ENCODE results near the gene C16orf90. TPM values are rescaled to one million over a fixed set of nuclear protein-coding genes. Genes with fewer than 3 reads are reported as not detected.

Gene C16orf90
- total RNA-seq, 2 experiments from 2014 or later = not detected

- TF ChIP-seq CTCF (conservative IDR thresholded peaks at IDR 0.05; ENCODE audit: low read length) (peak; percentile 73), EZH2phosphoT487 (IDR thresholded peaks at IDR 0.05; ENCODE audit: borderline replicate concordance, low read depth, low read length) (no peak)
- BruUV-seq (replicated peaks) = no TSS peak
- peaks cover 11% of the 10 kb centered on the region for H4K20me1 ChIP-seq (ENCODE audit: insufficient read depth, low read length)
- no peak overlapping the region for H3K4me3 ChIP-seq (ENCODE audit: low read depth, low read length, poor library complexity, severe bottlenecking)
- H3K4me1 ChIP-seq (ENCODE audit: insufficient read depth, low read length, poor library complexity, severe bottlenecking) = peaks cover 49% of the 10 kb centered on the region
- no peak overlapping the region for H2AFZ ChIP-seq (ENCODE audit: low read length)
- peaks cover 74% of the 10 kb centered on the region for H3K79me2 ChIP-seq (ENCODE audit: insufficient read depth, low read depth, low read length)
- POLR2A ChIA-PET = interaction anchor here (1.4 kb wide), 1 partner anchor 185 kb away, joined by 3 read pairs; no protein-coding TSS in a partner anchor
- DNase-seq (ENCODE audit: low spot score) = peak; percentile 51
- H3K27ac ChIP-seq (ENCODE audit: low read depth, low read length, poor library complexity, severe bottlenecking) = no peak overlapping the region
- CTCF ChIA-PET (ENCODE audit: unreplicated experiment) = no interaction called here
- H3K9me2 ChIP-seq (ENCODE audit: insufficient read depth, low read length) = no peaks in the 10 kb centered on the region
- peaks cover 15% of the 10 kb centered on the region for H3K36me3 ChIP-seq (ENCODE audit: insufficient read depth, low read length)
- intact Hi-C loops (cut with micrococcal nuclease; ENCODE audit: unreplicated experiment) = no loop called here
- no peaks in the 10 kb centered on the region for H3K9me3 ChIP-seq (ENCODE audit: low read length)
- H3K4me2 ChIP-seq (ENCODE audit: low read length) = peak overlapping the region; percentile 25; the same call in 1 of the 2 replicates
Measured at GRCh38 chr16:3461151-3461550, 34.1 kb downstream of the C16orf90 start.

- TF ChIP-seq EZH2phosphoT487 (IDR thresholded peaks at IDR 0.05; ENCODE audit: borderline replicate concordance, low read depth, low read length) = no peak
- TF ChIP-seq CTCF (conservative IDR thresholded peaks at IDR 0.05; ENCODE audit: low read length) = no peak
- no peak overlapping the region for H2AFZ ChIP-seq (ENCODE audit: low read length)
- no peak for DNase-seq (ENCODE audit: low spot score)
- H3K36me3 ChIP-seq (ENCODE audit: insufficient read depth, low read length) = peaks cover 9% of the 10 kb centered on the region; the same call in 1 of the 2 replicates
- H3K4me3 ChIP-seq (ENCODE audit: low read depth, low read length, poor library complexity, severe bottlenecking) = no peak overlapping the region
- no peak overlapping the region for H3K27ac ChIP-seq (ENCODE audit: low read depth, low read length, poor library complexity, severe bottlenecking)
- H3K4me2 ChIP-seq (ENCODE audit: low read length) = no peak overlapping the region
- no peaks in the 10 kb centered on the region for H3K9me2 ChIP-seq (ENCODE audit: insufficient read depth, low read length)
- H3K4me1 ChIP-seq (ENCODE audit: insufficient read depth, low read length, poor library complexity, severe bottlenecking) = peaks cover 49% of the 10 kb centered on the region
- peaks cover 11% of the 10 kb centered on the region; the same call in 1 of the 2 replicates for H4K20me1 ChIP-seq (ENCODE audit: insufficient read depth, low read length)
- no TSS peak for BruUV-seq (replicated peaks)
- H3K9me3 ChIP-seq (ENCODE audit: low read length) = no peaks in the 10 kb centered on the region
- ChIA-PET CTCF (ENCODE audit: unreplicated experiment) (no interaction called here), POLR2A (no interaction called here)
- H3K79me2 ChIP-seq (ENCODE audit: insufficient read depth, low read depth, low read length) = peaks cover 70% of the 10 kb centered on the region
- intact Hi-C loops (cut with micrococcal nuclease; ENCODE audit: unreplicated experiment) = no loop called here
Measured at GRCh38 chr16:3460585-3460984, 34.7 kb downstream of the C16orf90 start.

- POLR2A ChIA-PET = no interaction called here
- peaks cover 11% of the 10 kb centered on the region; the same call in 1 of the 2 replicates for H4K20me1 ChIP-seq (ENCODE audit: insufficient read depth, low read length)
- no peak overlapping the region for H3K27ac ChIP-seq (ENCODE audit: low read depth, low read length, poor library complexity, severe bottlenecking)
- no peaks in the 10 kb centered on the region for H3K9me3 ChIP-seq (ENCODE audit: low read length)
- H3K4me2 ChIP-seq (ENCODE audit: low read length) = peak overlapping the region; percentile 97
- 0 out of 2 replicates have a peak, but pooled peaks cover 5% of the 10 kb centered on the region for H3K36me3 ChIP-seq (ENCODE audit: insufficient read depth, low read length)
- no peak overlapping the region for H3K4me3 ChIP-seq (ENCODE audit: low read depth, low read length, poor library complexity, severe bottlenecking)
- no peak overlapping the region for H2AFZ ChIP-seq (ENCODE audit: low read length)
- DNase-seq (ENCODE audit: low spot score) = no peak
- no peaks in the 10 kb centered on the region for H3K9me2 ChIP-seq (ENCODE audit: insufficient read depth, low read length)
- BruUV-seq (replicated peaks) = no TSS peak
- TF ChIP-seq EZH2phosphoT487 (IDR thresholded peaks at IDR 0.05; ENCODE audit: borderline replicate concordance, low read depth, low read length) (no peak), CTCF (conservative IDR thresholded peaks at IDR 0.05; ENCODE audit: low read length) (no peak)
- peaks cover 66% of the 10 kb centered on the region for H3K79me2 ChIP-seq (ENCODE audit: insufficient read depth, low read depth, low read length)
- peaks cover 49% of the 10 kb centered on the region for H3K4me1 ChIP-seq (ENCODE audit: insufficient read depth, low read length, poor library complexity, severe bottlenecking)
- intact Hi-C loops (cut with micrococcal nuclease; ENCODE audit: unreplicated experiment) = no loop called here
- CTCF ChIA-PET (ENCODE audit: unreplicated experiment) = no interaction called here
Measured at GRCh38 chr16:3460121-3460520, 35.2 kb downstream of the C16orf90 start.

Data from OCI-LY7 (cell line).